CD14-positive monocyte (primary cell): ENCODE measurements around the gene TMEM200B. TPM values are rescaled to one million over a fixed set of nuclear protein-coding genes. Genes with fewer than 3 reads are reported as not detected.
A peak's percentile ranks its signal among the peaks of the same experiment; 100 is the strongest.

Source experiments
- DNase-seq, 3 donors: peaks; one replicate each; pipeline ENCODE4 v3.0.0-alpha.2; 2011 to 2022
- H2AFZ ChIP-seq: 2 replicates; pipeline ENCODE4 v1.6.0; 2012; ENCODE audit warnings: mild to moderate bottlenecking, low read depth, low read length, inconsistent platforms; ENCODE audit not compliant: insufficient read depth, poor library complexity, severe bottlenecking
- H3K27ac ChIP-seq, 2 donors: 1 replicate in 1 of 2; 2 replicates in 1 of 2; pipeline ENCODE4 v1.5.1; 2012 to 2013; ENCODE audit warnings: low read length in 2 of 2, control low read depth in 1 of 2, inconsistent platforms in 1 of 2, low read depth in 1 of 2, mild to moderate bottlenecking in 1 of 2
- H3K27me3 ChIP-seq, 2 donors: one replicate each; pipeline versions ENCODE4 v1.6.0 to v1.6.1; 2011 to 2013; ENCODE audit warnings: low read length in 2 of 2; ENCODE audit not compliant: control insufficient read depth in 2 of 2, insufficient read depth in 2 of 2
- H3K36me3 ChIP-seq, 2 donors: replicated peaks in 1 of 2; 1 replicate in 1 of 2; 2 replicates in 1 of 2; pipeline versions ENCODE4 v1.5.1 to v1.6.1; 2012 to 2013; ENCODE audit warnings: low read length in 2 of 2, control low read depth in 1 of 2, inconsistent platforms in 1 of 2, mild to moderate bottlenecking in 1 of 2; ENCODE audit not compliant: insufficient read depth in 2 of 2, control insufficient read depth in 1 of 2
- H3K4me1 ChIP-seq, 2 donors: 1 replicate in 1 of 2; 2 replicates in 1 of 2; pipeline versions ENCODE4 v1.5.1 to v1.6.1; 2012 to 2013; ENCODE audit warnings: low read length in 2 of 2, control low read depth in 1 of 2, inconsistent platforms in 1 of 2, mild to moderate bottlenecking in 1 of 2, moderate library complexity in 1 of 2; ENCODE audit not compliant: insufficient read depth in 2 of 2, control insufficient read depth in 1 of 2
- H3K4me2 ChIP-seq: replicated peaks from 2 replicates; pipeline ENCODE3; 2012; ENCODE audit warnings: low read length, moderate library complexity, mild to moderate bottlenecking; ENCODE audit not compliant: poor library complexity, severe bottlenecking; ENCODE audit errors: extremely low read depth
- H3K4me3 ChIP-seq, 3 experiments: fragments of 200-600 bp in 1 of 3; sonication (generic) in 1 of 3; replicated peaks in 1 of 3; 1 replicate in 2 of 3; 2 replicates in 1 of 3; pipeline ENCODE4 v1.5.1; 2011 to 2013; ENCODE audit warnings: low read length in 3 of 3, mild to moderate bottlenecking in 3 of 3, control low read depth in 2 of 3, low read depth in 2 of 3, inconsistent platforms in 1 of 3, moderate library complexity in 1 of 3
- H3K79me2 ChIP-seq: 2 replicates; pipeline ENCODE4 v1.6.0; 2012; ENCODE audit warnings: mild to moderate bottlenecking, control low read depth, inconsistent platforms, low read length, moderate library complexity; ENCODE audit not compliant: insufficient read depth
- H3K9ac ChIP-seq: 2 replicates; pipeline ENCODE4 v1.6.0; 2017; ENCODE audit warnings: low read length, mild to moderate bottlenecking; ENCODE audit not compliant: insufficient read depth, poor library complexity, severe bottlenecking
- H3K9me3 ChIP-seq, 2 donors: replicated peaks in 1 of 2; 1 replicate in 1 of 2; 2 replicates in 1 of 2; pipeline versions ENCODE4 v1.5.1 to v1.6.1; 2012 to 2013; ENCODE audit warnings: low read length in 2 of 2, control low read depth in 1 of 2; ENCODE audit not compliant: control insufficient read depth in 1 of 2, insufficient read depth in 1 of 2
- H4K20me1 ChIP-seq: 2 replicates; pipeline ENCODE4 v1.6.0; 2012; ENCODE audit warnings: mild to moderate bottlenecking, low read length, control low read depth, moderate library complexity; ENCODE audit not compliant: insufficient read depth
- H3K27ac Mint-ChIP-seq, 7 donors: one replicate each; pipeline ENCODE4 v1.8.0; 2020; ENCODE audit warnings: mild to moderate bottlenecking in 7 of 7, mixed read lengths in 7 of 7, moderate library complexity in 6 of 7, inconsistent platforms in 2 of 7
- H3K27me3 Mint-ChIP-seq, 3 donors: one replicate each; pipeline ENCODE4 v1.8.0; 2021 to 2022; ENCODE audit warnings: low read depth in 3 of 3, mild to moderate bottlenecking in 3 of 3, mixed read lengths in 3 of 3, moderate library complexity in 3 of 3, inconsistent platforms in 1 of 3
- H3K36me3 Mint-ChIP-seq, 2 donors: one replicate each; pipeline ENCODE4 v1.8.0; 2020; ENCODE audit warnings: mixed read lengths in 2 of 2, inconsistent platforms in 1 of 2, mild to moderate bottlenecking in 1 of 2
- H3K4me1 Mint-ChIP-seq: one replicate; pipeline ENCODE4 v1.8.0; 2020; ENCODE audit warnings: mild to moderate bottlenecking, mixed read lengths
- H3K4me3 Mint-ChIP-seq, 2 donors: one replicate each; pipeline ENCODE4 v1.8.0; 2020; ENCODE audit warnings: mild to moderate bottlenecking in 2 of 2, mixed read lengths in 2 of 2, moderate library complexity in 1 of 2
- H3K9me3 Mint-ChIP-seq, 7 donors: one replicate each; pipeline ENCODE4 v1.8.0; 2020 to 2022; ENCODE audit warnings: mixed read lengths in 7 of 7, mild to moderate bottlenecking in 6 of 7, moderate library complexity in 6 of 7, inconsistent platforms in 2 of 7
- CTCF ChIP-seq: fragments of 200-600 bp; IDR thresholded peaks from one replicate; pipeline ENCODE4 v1.8.0; 2022; ENCODE audit warnings: antibody characterized with exemption, mild to moderate bottlenecking
- WGBS: methylation state at CpG from one replicate; pipeline ENCODE4 v1.1.5; 2013; ENCODE audit warnings: missing lambda C conversion rate; ENCODE audit not compliant: insufficient coverage; 5-methylcytosine and 5-hydroxymethylcytosine counted together
- intact Hi-C, 2 donors: fragments of 100-400 bp; cut with micrococcal nuclease; formaldehyde crosslinking; loops; one replicate each; pipeline versions ENCODE4 v1.15.0 to v1.15.1; 2023
- polyA plus RNA-seq, 3 donors: library from polyadenylated mRNA; depleted of rRNA in 1 of 3; unstranded in 2 of 3; stranded (reverse) in 1 of 3; fragments of 300-500 nt in 2 of 3; fragments of >200 nt in 1 of 3; fragmentation: Illumina TruSeq in 2 of 3; gene quantifications; 1 replicate in 2 of 3; 2 replicates in 1 of 3; pipeline ENCODE4 v1.2.3, GENCODE V29; 2012 to 2021

The TMEM200B gene
- polyA plus RNA-seq, 3 donors = not detected

- peaks cover 76 to 94% of the 10 kb centered on the region in 2 donors for H3K36me3 ChIP-seq
- Mint-ChIP-seq H3K27me3 (peaks cover 0 to 2% (median 0%) of the 10 kb centered on the region in 3 donors), H3K4me3 (no peak overlapping the region), H3K4me1 (peaks cover 2% of the 10 kb centered on the region), H3K27ac (peak overlapping the region in 2 of 7 donors; percentile 53 to 74), H3K9me3 (peaks cover 0 to 1% (median 0%) of the 10 kb centered on the region in 7 donors), H3K36me3 (peaks cover 57 to 75% of the 10 kb centered on the region in 2 donors)
- no CpG with 5 or more reads among the region's 3 CpGs for WGBS
- no peak overlapping the region for H3K9ac ChIP-seq
- H3K4me3 ChIP-seq = no peak overlapping the region
- TF ChIP-seq CTCF = no peak
- no peaks in the 10 kb centered on the region for H3K9me3 ChIP-seq
- no peak overlapping the region for H3K4me2 ChIP-seq
- H3K4me1 ChIP-seq = no peaks in the 10 kb centered on the region
- no peak overlapping the region for H3K27ac ChIP-seq
- peaks cover 49% of the 10 kb centered on the region for H3K79me2 ChIP-seq
- no peak overlapping the region for H2AFZ ChIP-seq
- intact Hi-C loops = no loop called here
- H4K20me1 ChIP-seq = peaks cover 100% of the 10 kb centered on the region
- DNase-seq = no peak
- no peaks in the 10 kb centered on the region for H3K27me3 ChIP-seq
These were observed 36.1 kb upstream of the TMEM200B start for GRCh38 chr1:29159773-29160172.

GRCh38 chr1:29157269-29157601 lies 33.5 kb upstream of the TMEM200B start:
- Histone ChIP-seq H3K9ac (no peak overlapping the region), H3K4me2 (no peak overlapping the region), H3K9me3 (no peaks in the 10 kb centered on the region), H2AFZ (no peak overlapping the region), H3K27ac (no peak overlapping the region), H3K36me3 (peaks cover 83 to 94% of the 10 kb centered on the region in 2 donors), H4K20me1 (peaks cover 94% of the 10 kb centered on the region), H3K4me3 (no peak overlapping the region), H3K4me1 (no peaks in the 10 kb centered on the region), H3K79me2 (peaks cover 24% of the 10 kb centered on the region), H3K27me3 (no peaks in the 10 kb centered on the region)
- Mint-ChIP-seq H3K27me3 (peaks cover 0 to 2% (median 0%) of the 10 kb centered on the region in 3 donors), H3K4me1 (no peaks in the 10 kb centered on the region), H3K36me3 (peaks cover 68 to 78% of the 10 kb centered on the region in 2 donors), H3K4me3 (no peak overlapping the region), H3K27ac (no peak overlapping the region), H3K9me3 (peaks cover 0 to 1% (median 0%) of the 10 kb centered on the region in 7 donors)
- intact Hi-C loops = no loop called here
- no peak for DNase-seq
- WGBS = 100% methylated on average over 2 of the region's 3 CpGs
- TF ChIP-seq CTCF = no peak
